ENCODE results near the gene INVS. TPM values are rescaled to one million over a fixed set of nuclear protein-coding genes. Genes with fewer than 3 reads are reported as not detected.
A peak's percentile ranks its signal among the peaks of the same experiment; 100 is the strongest.
"Not testable (repeated sequence)": the region's sequence is repeated elsewhere in the genome, so short reads cannot be mapped to it uniquely, and the experiment has no call there.

The INVS gene, protein sequence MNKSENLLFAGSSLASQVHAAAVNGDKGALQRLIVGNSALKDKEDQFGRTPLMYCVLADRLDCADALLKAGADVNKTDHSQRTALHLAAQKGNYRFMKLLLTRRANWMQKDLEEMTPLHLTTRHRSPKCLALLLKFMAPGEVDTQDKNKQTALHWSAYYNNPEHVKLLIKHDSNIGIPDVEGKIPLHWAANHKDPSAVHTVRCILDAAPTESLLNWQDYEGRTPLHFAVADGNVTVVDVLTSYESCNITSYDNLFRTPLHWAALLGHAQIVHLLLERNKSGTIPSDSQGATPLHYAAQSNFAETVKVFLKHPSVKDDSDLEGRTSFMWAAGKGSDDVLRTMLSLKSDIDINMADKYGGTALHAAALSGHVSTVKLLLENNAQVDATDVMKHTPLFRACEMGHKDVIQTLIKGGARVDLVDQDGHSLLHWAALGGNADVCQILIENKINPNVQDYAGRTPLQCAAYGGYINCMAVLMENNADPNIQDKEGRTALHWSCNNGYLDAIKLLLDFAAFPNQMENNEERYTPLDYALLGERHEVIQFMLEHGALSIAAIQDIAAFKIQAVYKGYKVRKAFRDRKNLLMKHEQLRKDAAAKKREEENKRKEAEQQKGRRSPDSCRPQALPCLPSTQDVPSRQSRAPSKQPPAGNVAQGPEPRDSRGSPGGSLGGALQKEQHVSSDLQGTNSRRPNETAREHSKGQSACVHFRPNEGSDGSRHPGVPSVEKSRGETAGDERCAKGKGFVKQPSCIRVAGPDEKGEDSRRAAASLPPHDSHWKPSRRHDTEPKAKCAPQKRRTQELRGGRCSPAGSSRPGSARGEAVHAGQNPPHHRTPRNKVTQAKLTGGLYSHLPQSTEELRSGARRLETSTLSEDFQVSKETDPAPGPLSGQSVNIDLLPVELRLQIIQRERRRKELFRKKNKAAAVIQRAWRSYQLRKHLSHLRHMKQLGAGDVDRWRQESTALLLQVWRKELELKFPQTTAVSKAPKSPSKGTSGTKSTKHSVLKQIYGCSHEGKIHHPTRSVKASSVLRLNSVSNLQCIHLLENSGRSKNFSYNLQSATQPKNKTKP
- total RNA-seq (2014; rRNA removed; shearing (Covaris generic)), result 18.6 and 27.0 TPM in 2 replicates

DNA sequence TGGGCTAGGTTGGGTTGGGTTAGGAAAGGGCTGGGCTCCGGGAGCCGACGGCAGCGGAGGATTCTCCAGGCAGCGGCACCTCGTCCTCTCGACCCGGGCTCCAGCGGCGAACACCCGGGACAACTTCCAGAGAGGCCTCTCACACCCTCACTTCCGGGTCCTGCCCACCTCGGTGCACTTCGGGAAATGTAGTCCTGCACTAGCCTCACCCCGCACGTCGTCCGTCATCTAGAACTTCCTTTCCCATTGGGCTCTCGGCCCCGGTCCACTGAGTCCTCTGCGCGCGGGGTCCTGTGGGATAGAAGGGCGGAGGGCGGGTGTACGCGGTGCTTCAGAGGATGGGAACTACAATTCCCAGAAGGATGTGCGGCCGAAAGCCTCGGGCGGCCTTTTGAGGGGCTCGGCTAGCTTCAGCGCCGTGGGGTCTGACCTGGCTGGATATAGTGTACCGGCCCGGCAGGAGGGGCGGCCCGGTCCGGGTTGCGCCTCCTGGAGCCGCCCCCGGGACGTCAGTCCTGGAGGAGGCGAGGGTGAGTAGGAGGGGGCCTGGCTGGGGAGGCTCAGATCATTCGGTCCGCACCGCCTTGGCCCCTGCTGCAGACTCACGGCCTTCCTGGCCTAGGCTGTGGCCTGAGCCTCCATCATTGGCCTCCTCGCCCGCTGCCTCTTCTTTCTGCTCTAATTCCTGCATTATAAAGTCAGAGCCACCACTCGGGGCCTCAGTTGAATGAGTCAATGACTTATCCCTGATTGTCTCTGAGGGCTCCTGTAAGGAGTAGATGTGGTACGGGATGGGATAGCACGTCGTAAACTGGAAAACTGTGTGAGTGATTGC, at the start of gene INVS, which contains the start of gene ERP44:
Gene INVS (plus strand): TSS at position 357 of the 835 bp plus-strand sequence. CDS start 5,279 bp downstream, outside the sequence.
Gene ERP44 (minus strand): TSS at position 114 of the 835 bp plus-strand sequence. CDS start 160 bp downstream, outside the sequence.
- peak; percentile 100 for DNase-seq (ENCODE audit: low spot score)
- in situ Hi-C loops (cut with HindIII; ENCODE audit: low sequenced_read_pairs), result no loop called here

DNA sequence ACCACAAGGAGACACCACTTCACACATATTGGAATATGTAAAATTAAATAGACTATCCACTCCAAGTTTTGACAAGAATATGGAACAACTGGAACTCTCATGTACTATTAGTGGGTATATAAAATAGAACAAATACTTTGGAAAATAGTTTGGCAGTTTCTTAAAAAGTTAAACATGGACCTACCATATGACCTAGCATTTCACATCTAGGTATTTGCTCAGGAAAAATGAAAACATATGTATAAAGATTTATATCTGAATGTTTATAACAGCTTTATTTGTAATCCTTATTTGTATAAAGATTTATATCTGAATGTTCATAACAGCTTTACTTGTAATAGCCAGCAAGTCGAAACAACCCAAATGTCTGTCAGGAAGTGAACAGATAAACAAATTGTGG, 49.5 kb upstream of the INVS start:
- in situ Hi-C loops (cut with HindIII; ENCODE audit: low sequenced_read_pairs), result no loop called here
- no peak for DNase-seq (ENCODE audit: low spot score)

DNA sequence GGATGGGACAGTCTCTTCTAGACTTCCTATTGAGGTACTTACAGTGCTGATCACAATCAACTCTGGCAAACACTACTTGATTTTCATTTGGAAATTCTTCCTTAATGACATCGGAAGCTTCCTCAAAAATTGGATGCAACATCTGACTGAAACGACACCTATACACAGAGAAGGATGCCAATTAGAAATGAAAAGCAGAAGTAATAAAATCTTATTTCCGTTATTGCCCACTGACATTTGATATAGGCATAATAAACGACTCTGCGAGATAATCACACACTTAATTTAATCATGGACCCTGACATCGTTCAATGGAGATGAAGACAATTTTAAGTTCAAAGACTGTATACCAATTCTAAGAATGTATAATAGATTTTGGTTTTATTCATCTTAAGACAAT, 46.7 kb upstream of the INVS start:
- no peak for DNase-seq (ENCODE audit: low spot score)
- in situ Hi-C loops (cut with HindIII; ENCODE audit: low sequenced_read_pairs), result no loop called here

DNA sequence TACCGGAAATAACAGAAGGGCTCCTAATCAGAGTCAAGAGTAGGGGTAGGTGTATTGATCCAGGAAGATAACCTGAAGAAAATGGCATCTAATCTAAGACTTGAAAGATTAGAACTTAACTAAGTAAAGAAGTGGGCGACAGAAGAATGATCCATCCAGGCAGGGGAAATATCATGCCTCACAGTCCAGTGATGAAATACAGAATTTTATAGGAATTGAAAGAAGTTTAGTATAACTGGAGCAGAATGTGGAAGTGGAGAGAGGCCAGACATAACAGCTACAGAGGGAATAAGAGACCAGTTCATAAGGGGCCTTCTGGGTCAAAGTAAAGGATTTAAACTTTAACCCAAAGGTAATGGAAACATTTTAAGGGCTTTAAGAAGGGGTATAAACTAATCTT, 42.5 kb upstream of the INVS start:
- DNase-seq (ENCODE audit: low spot score), result no peak
- in situ Hi-C loops (cut with HindIII; ENCODE audit: low sequenced_read_pairs), result no loop called here

DNA sequence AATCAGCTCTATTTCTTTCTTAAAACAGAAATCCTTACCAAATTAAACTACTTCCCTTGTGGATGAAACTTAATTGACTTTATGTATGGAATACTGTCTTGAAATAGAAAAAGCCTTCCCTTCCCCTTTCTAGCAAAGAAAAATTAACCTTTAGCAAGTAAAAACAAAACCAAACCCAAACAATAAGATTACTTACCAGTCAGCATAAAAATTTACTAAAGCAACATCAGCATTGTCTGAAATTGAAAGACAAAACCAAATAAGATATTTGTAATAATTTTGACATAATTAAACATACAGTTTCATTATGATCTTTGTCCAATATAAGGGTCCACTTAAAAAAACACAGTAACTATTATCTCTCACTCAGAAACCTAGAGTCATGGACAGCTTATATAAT, 41.4 kb upstream of the INVS start:
- in situ Hi-C loops (cut with HindIII; ENCODE audit: low sequenced_read_pairs), result no loop called here
- DNase-seq (ENCODE audit: low spot score), result no peak

DNA sequence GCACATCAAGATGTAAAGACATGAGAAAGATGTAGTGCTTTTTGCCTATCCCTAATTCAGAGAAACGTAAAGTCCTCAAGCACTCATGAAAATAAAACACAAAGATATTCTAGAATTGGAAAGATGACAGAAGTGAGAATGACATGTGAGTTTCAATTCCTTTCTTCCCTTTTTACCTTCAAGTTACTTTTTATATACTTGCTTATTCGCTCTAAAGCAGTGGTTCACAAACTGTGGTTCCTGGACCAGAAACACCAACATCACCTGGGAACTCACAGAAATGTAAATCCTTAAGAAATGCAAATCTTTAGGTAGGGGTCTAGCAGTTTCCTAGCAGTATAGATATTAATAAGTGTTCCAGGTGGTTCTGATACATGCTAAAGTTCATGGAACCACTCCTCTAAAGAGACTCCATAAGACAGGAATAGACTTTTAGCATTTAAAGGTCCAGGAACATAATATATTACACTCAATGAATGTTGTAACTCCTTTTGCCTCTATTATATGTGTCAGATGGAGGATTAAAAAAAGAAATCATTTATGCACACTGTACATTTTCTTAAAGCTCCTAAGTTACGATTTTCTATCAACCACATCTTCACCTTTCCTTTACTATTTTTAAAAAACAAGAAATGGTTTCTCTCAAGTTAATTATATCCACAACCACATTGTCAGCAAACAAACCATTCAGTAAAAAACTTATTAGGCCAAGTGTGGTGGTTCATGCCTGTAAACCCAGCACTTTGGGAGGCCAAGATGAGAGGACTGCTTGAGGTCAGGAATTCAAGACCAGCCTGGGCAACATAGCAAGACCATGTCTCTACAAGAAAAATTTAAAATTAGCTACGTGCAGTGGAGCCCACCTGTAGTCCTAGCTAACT, 40.1 kb upstream of the INVS start:
- in situ Hi-C loops (cut with HindIII; ENCODE audit: low sequenced_read_pairs), result no loop called here
- no peak for DNase-seq (ENCODE audit: low spot score)

DNA sequence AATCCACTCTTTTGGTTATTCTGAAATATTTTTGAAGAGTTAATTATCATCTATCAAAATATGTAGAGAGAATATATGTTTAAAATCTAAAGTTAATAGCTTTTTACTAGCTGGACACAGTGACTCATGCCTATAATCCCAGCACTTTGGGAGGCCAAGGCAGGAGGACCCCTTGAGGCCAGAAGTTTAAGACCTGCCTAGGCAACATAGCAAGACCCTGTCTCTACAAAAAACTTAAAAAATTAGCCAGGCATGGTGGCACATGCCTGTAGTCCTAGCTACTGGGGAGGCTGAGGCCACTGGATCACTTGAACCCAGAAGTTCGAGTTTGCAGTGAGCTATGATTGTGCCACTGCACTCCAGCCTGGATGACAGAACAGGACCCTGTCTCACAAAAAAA, 36.4 kb upstream of the INVS start:
- in situ Hi-C loops (cut with HindIII; ENCODE audit: low sequenced_read_pairs); DNase-seq (ENCODE audit: low spot score): not testable (repeated sequence)

DNA sequence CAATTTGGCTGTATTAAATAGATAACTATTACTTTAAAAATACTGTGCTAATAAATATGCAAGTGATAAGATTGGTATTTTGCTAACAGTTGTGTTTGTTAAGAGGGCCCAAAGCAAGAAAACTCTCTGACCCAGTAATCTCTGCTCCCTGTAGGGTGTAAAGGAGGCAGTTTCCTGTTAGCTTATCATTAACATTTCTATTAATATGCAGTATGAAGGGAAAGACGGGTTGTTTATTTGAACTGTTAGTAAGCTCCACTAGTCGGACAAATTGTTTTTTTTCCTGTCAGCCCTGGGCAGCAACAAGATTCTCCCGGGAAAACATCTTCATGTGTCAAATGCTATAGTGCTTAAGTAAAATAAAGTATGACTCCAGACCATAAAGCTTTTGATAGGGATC, 35.9 kb upstream of the INVS start:
- in situ Hi-C loops (cut with HindIII; ENCODE audit: low sequenced_read_pairs), result no loop called here

DNA sequence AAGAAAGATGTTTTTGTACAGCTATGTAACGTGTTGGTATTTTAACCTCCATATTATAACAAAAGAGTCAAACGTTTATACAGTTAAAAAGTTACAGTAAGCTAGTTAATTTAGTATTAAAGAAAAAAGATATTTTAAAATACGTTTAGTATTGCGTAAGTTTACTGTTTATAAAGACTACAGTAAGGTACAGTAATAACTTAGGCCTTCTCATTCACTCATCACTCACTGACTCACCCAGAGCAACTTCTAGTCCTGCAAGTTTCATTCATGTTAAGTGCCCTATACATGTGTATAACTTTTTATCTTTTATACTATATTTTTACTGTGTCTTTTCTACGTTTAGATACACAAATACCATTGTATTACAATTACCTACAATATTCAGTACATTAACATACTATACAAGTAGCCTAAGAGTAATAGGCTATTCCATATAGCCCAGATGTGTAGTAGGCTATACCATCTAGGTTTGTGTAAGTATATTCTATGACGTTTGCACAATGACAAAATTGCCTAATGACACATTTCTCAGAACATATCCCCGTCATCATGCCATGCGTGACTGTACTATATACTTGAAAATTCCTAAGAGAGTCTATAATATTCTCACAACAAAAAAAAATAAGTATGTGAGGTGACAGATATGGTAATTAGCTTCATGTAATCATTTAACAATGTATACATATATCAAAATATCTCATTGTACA, 34.0 kb upstream of the INVS start:
- DNase-seq (ENCODE audit: low spot score), result no peak
- in situ Hi-C loops (cut with HindIII; ENCODE audit: low sequenced_read_pairs), result no loop called here

More for the DNA sequence above, 35.9 kb upstream of the INVS start:
- no peak for DNase-seq (ENCODE audit: low spot score)

DNA sequence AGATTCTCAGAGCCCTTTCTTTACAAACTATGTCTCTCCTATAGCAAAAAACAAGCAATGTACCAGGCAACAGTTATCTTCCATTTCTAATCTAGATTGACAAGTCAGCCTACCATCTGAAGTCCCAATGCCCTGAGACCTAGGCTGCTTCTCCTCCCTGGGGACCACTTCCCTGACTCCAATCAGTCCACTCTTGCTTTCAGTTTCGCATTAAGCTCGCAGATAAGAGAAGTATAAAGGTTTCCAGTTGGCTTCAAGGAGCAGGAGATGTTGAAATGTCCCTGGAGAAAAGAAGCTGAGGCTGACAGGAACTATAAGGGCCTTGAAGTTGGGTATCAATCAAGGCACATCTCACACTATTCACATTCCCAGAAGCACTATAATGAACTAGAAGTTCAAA, 32.5 kb upstream of the INVS start:
- no peak for DNase-seq (ENCODE audit: low spot score)
- in situ Hi-C loops (cut with HindIII; ENCODE audit: low sequenced_read_pairs), result no loop called here

DNA sequence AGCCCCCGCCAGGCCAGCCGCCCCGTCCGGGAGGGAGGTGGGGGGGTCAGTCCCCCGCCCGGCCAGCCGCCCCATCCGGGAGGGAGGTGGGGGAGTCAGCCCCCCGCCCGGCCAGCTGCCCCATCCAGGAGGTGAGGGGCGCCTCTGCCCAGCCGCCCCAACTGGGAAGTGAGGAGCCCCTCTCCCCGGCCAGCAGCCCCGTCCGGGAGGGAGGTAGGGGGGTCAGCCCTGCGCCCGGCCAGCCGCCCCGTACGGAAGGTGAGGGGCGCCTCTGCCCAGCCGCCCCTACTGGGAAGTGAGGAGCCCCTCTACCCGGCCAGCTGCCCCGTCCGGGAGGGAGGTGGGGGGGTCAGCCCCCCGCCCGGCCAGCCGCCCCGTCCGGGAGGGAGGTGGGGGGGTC, 31.1 kb upstream of the INVS start:
- in situ Hi-C loops (cut with HindIII; ENCODE audit: low sequenced_read_pairs); DNase-seq (ENCODE audit: low spot score): not testable (repeated sequence)

DNA sequence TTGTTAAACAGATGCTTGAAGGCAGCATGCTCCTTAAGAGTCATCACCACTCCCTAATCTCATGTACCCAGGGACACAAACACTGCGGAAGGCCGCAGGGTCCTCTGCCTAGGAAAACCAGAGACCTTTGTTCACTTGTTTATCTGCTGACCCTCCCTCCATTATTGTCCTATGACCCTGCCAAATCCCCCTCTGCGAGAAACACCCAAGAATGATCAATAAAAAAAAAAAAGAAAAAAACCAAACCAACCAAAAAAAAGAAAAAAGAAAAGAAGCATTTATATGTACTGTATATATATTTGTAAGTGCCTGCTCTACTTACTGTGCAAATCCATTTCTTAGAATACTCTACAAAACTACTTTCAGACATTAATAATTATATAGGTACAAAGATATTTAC, 30.0 kb upstream of the INVS start:
- in situ Hi-C loops (cut with HindIII; ENCODE audit: low sequenced_read_pairs); DNase-seq (ENCODE audit: low spot score): not testable (repeated sequence)

DNA sequence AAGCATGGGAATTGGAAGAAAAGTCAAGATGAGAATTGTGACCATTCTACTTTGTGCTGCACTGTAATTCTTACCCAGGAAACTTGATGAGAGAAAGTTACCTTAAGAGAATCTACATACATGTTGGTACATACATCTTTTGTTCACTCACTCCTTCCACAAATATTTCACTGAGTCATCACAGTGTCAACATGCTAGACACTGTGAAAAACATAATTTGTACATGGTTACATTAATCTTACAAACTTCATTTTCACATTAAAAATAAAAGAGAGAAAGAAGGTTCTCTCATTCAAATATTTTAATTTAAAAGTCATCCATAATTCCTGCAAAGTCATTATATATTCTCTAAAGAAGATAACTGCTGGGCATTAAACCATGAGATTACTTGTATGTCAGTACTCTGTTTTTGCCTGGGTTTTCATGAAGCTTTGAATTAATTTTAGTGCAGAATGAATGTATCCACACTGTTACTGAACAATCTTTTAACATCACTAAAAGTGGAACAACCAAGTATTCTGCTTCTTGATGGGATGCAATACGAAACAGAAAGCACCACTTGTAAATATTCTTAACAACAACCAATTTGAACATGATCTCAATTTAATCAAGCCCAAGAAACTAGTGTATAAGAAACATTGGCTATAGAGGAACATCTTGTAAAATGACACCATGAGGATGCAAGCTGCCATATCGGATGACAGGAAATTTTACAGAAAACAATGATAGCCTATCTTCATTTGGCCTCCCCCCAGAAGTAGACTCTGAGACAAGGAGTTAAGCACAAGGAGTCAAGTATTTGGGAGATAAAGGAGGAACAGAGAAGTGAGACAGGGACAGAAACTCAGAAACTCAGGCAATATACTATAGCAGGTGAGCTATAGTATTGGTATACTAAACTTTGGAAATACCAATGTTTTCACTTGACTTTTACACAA, 28.7 kb upstream of the INVS start:
- in situ Hi-C loops (cut with HindIII; ENCODE audit: low sequenced_read_pairs), result no loop called here
- no peak for DNase-seq (ENCODE audit: low spot score)

DNA sequence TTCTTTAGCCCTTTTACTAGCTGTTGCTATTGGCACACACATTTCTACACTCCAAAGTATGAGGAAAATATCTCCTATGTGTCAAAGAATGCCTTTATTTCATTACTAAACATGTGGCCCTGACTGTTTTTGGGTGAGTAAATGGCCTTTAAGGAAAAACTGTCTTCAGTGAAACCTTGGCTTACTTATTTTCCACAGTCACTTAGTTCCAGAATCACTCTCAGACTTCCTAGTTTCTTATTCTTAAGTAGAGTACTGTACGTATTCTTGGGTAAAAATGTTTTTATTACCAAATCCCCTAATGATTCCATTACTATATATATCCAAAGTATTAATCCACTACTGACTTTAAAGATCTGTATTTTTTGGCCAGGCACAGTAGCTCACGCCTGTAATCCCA, 27.8 kb upstream of the INVS start:
- in situ Hi-C loops (cut with HindIII; ENCODE audit: low sequenced_read_pairs), result no loop called here

DNA sequence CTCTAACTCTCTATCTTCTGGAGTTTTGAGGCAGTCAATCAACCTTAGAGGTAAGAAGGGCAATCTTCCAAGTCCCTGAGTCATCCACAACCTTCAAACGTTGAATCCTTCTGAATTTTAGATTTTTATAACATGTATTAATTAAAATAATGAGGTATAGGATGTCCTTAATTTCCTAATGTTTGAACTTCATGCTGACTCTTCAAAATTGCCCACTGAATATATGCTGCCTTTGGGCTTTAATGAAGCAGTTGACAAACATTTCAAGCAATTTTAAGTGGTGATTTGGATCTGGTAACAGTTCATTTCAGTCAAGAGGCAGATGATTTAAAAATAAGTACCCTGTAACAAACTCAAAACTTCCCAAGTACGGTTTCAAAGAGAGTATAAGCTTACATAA, 26.2 kb upstream of the INVS start:
- in situ Hi-C loops (cut with HindIII; ENCODE audit: low sequenced_read_pairs), result no loop called here

More for the DNA sequence above, 27.8 kb upstream of the INVS start:
- no peak for DNase-seq (ENCODE audit: low spot score)

DNA sequence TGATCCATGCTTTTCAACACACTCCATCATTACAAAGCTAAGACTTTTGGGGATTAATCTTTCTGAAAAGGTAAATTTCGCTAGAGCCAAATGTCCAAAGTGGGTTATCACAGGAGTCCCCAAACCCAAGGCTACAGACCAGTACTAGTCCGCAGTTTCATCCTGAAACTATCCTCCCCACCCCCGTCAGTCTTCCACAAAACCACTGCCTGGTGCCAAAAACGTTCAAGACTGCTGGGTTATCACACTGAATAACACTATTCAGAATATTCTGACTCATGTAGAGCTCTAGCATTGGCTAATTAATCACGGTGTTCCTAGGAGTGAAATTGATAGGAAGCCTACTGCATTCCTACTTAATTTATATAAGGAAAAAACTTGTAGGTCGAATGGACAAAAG, 24.9 kb upstream of the INVS start:
- no peak for DNase-seq (ENCODE audit: low spot score)
- in situ Hi-C loops (cut with HindIII; ENCODE audit: low sequenced_read_pairs), result no loop called here

More for the DNA sequence above, 26.2 kb upstream of the INVS start:
- no peak for DNase-seq (ENCODE audit: low spot score)
